HG02798 (cell line): ENCODE measurements around the gene HMGCS1.
A peak's percentile ranks its signal among the peaks of the same experiment; 100 is the strongest.
"Not testable (repeated sequence)": the region's sequence is repeated elsewhere in the genome, so short reads cannot be mapped to it uniquely, and the experiment has no call there.

Source experiments
- ATAC-seq: cut with Tn5 transposase; IDR thresholded peaks from one replicate; pipeline ENCODE4 v1.9.1; 2021; ENCODE audit warnings: mild to moderate bottlenecking; ENCODE audit not compliant: unreplicated experiment, poor library complexity

Gene HMGCS1

DNA sequence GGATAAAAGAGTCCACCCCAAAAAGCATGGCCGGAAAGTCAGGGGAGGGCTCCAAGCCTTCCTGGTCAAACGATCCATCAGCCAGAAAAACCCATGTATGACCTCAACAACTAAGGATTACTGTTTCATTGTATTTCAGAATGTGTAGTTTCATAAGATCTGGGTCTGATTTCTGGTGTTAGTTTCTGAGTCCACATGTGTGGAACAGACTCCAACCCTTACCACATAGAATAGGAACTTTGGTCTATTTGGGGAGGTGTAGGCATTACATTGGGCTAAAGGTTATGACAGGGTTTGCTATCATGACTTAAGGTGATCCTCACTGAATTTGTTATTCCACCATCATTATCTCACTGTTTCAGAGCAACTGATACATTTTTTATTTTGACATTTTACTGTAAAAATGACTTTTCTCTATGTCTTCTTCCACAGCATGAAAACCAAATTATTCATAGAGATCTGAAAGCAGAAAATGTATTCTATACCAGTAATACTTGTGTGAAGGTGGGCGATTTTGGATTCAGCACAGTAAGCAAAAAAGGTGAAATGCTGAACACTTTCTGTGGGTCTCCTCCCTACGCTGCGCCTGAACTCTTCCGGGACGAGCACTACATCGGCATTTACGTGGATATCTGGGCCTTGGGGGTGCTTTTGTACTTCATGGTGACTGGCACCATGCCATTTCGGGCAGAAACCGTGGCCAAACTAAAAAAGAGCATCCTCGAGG lies 33.5 kb downstream of the HMGCS1 start:
- no peak for ATAC-seq

DNA sequence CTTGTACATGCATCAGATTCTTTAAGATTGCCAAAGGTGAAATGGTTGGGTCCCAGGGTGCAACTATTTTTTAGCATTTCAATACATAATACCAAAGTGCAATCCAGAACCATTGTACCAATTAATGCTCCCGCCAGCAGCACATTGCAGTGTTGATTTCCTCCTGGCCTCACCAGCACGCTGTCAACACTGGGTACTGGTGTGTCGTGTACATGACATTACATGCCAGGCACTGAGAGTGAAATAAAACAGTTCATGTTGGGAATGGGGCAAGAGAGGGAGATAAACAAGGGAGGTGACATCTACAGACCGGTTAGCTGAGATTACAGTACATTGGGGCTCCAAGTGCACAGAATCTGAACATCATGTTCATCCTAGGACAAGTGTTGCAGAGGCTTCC lies 37.8 kb downstream of the HMGCS1 start:
- no peak for ATAC-seq

DNA sequence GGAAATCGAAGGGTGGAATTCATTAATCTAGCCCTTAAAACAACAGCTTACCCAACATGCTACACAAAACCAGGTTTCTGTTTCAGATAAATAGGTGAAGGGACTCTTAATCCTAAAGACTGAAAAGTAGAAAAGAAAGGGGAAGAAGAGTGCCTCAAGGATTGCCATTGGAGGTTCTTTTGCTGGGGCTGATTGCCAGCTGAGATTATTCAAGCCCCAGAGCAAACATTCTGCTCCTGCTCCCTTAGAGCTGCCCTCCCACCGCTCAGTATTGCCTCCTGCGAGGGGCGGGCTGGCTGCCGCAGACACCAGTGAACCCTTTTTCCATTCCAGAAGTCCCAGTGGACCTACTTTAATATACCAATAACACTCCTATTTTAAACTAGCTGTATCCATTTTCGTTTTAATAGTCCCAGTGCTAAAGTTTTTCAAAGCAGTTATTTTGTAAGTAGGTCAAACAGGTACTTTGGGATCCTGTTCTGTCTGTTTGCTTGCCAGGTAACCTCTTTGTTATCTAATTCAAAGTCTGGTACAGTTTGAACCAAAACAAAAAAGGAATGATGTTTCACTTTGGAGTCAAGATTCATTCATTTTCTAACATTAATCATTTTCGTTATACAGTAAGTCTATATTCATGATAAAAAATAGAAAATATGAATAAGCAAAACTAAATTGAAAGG lies 38.6 kb downstream of the HMGCS1 start:
- no peak for ATAC-seq

DNA sequence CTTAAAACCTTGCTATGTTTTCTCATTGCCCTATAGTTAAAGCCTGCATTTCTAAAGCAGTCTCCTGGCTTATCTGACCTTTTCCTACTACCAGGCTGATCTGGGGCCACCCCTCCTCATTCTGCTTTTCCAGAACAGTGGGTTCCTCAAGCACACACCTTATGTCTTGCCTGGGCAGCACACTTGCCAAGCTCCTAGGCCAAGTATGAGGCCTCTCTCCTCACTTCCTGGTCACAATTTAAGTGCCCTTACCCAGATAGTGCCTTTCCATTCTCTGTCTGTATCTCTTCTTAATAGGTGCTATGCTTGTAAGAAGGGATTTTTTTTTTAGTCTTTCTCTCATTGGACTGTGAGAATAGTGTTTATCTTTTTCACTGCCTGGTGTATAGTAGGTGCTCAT lies 39.7 kb downstream of the HMGCS1 start:
- no peak for ATAC-seq

DNA sequence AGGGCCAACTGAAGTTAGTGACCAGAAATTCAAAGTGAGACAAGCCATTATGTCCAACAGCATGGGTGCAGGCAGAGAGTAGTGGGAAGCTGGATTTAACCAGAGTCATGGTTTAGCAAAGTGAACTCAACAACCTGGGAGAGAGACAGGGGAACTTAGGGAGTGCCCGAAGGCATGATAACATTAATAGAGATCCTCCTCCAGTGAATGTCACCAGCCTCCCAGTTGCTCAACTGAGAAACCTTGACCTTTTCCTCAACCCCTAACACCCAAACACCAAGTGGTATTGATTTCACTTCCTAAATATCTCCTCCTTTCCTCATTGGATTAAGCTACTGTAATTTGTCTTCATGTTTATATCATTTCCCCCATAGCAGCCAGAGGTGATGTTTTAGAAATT lies 42.6 kb downstream of the HMGCS1 start:
- ATAC-seq, result no peak

GRCh38 chr5:43268188-43268820 lies 44.9 kb downstream of the HMGCS1 start:
- peak; percentile 87 for ATAC-seq

- not testable (repeated sequence) for ATAC-seq
Measured at GRCh38 chr5:43262269-43262668, 50.9 kb downstream of the HMGCS1 start.

- ATAC-seq, result no peak
Measured at GRCh38 chr5:43258116-43258515, 55.1 kb downstream of the HMGCS1 start.

DNA sequence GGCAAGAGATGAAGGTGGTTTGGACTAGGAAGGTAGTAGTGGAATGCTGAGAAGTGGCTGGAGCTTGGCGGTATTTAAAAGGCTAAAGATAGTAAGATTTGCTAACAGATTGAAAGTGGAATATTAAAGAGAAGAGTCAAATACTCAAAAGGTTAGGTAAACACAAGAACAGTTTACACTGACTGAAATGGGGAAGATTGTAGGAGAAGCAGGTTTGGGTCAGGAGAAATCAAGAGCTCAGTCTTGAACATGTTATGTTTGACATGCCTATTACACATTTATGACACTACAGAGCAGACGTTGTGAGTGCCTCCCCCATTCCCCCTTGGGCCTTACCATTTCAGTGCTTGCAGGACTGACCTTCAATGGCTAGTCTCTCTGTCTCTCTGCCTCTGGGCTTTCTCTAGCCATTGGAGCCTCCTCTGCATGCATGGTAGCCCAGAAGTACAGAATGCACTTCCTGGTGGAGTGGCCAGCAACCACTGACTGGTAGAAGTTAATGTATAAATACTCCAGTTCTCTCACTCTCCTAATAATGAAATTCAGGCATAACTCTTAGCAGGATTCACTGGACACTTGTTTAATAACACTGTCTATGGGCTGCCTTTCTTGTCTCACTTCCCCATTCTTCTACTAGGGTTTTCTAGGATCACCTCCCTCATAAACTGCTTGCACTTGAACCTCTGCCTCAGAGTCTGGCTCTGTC lies 56.8 kb downstream of the HMGCS1 start:
- ATAC-seq, result peak; percentile 49

- ATAC-seq, result peak; percentile 64
Measured at GRCh38 chr5:43255704-43256103, 57.5 kb downstream of the HMGCS1 start.

GRCh38 chr5:43251754-43252153 lies 61.5 kb downstream of the HMGCS1 start:
- ATAC-seq, result no peak

DNA sequence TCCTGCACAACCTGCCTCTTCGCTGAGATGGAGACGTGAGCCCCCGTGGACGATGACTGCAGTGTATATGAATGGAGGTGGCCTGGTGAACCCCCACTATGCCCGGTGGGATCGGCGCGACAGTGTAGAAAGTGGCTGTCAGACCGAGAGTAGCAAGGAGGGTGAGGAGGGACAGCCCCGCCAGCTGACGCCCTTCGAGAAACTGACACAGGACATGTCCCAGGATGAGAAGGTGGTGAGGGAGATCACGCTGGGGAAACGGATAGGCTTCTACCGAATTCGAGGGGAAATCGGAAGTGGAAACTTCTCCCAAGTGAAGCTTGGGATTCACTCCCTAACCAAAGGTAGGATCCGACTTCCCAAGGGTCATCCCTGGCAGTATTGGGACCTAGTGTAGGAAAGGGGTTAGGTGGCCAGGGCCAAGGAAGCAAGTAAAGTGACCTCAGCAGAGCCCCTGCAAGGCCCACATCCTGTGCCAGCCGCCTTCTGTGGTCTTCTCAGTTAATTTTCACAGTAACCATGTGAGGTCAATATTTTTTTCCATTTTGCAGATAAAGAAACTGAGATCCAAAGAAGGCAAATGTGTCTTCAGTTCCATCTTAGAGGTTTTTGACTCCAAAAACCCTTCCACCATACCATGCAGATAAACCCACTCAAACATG lies 67.4 kb downstream of the HMGCS1 start:
- ATAC-seq, result peak; percentile 81

GRCh38 chr5:43244823-43245565 lies 68.2 kb downstream of the HMGCS1 start:
- ATAC-seq, result peak; percentile 56

DNA sequence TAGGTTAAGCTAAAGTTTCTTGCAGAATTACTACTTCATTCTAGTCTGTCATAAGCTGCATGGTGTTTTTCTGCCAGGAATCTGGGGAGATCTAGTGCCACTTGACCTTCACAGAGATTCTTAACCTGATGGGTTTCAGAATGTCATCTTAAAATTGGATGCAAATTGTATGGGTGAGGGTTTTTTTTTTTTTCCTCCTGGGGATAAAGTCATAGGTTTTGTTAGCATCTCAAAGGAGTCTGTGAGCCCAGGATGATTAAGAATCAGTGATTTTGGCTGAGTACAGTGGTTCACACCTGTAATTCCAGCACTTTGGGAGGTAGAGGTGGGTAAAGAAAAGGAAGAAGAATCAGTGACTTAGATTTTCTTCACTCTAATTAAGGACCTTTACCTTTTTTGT lies 69.9 kb downstream of the HMGCS1 start:
- ATAC-seq, result no peak

DNA sequence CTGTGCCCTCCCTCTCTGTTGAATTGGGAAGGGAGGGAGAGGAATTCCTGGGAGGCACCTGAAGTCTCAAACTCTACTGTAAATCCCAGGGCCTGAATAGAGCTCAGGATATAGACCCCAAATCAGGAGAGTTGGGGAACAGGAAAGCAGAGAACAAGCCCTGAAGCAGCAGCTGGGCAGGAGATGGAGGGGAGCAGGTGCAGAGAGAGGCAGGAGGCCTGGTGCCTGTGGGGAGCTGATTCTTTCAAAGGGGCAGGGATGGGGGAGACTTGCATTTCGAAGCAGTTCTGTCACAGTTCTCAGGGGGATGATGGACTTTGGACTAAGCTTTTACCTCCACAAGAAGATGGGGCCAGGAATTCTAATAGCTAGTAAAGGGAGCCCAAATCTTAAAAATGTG lies 71.0 kb downstream of the HMGCS1 start:
- ATAC-seq, result no peak
